Chondrocyte (in vitro differentiated cells): ENCODE data around the gene KLHL15. TPM values are rescaled to one million over a fixed set of nuclear protein-coding genes. Genes with fewer than 3 reads are reported as not detected.
A peak's percentile ranks its signal among the peaks of the same experiment; 100 is the strongest.

Source experiments
- DNase-seq: peaks from one replicate; pipeline ENCODE4 v3.0.0; 2021; ENCODE audit warnings: mixed read lengths, low spot score
- H3K27ac Mint-ChIP-seq: one replicate; pipeline ENCODE4 v1.8.0; 2021; ENCODE audit warnings: mild to moderate bottlenecking, moderate library complexity, mixed read lengths; ENCODE audit not compliant: unreplicated experiment
- H3K27me3 Mint-ChIP-seq: 2 replicates; pipeline ENCODE4 v1.8.0; 2021; ENCODE audit warnings: low read depth, mixed read lengths
- H3K36me3 Mint-ChIP-seq: 2 replicates; pipeline ENCODE4 v1.8.0; 2021; ENCODE audit warnings: low read depth, mixed read lengths
- H3K4me1 Mint-ChIP-seq: 2 replicates; pipeline ENCODE4 v1.8.0; 2021; ENCODE audit warnings: low read depth, mild to moderate bottlenecking, mixed read lengths
- H3K4me3 Mint-ChIP-seq: one replicate; pipeline ENCODE4 v1.8.0; 2021; ENCODE audit warnings: mild to moderate bottlenecking, moderate library complexity, mixed read lengths; ENCODE audit not compliant: unreplicated experiment
- H3K9me3 Mint-ChIP-seq: 2 replicates; pipeline ENCODE4 v1.8.0; 2021; ENCODE audit warnings: low read depth, mixed read lengths
- CTCF ChIP-seq: fragments of 200-600 bp; sonication (generic); IDR thresholded peaks from 2 replicates; pipeline ENCODE4 v1.5.0; 2021; ENCODE audit warnings: antibody characterized with exemption, mild to moderate bottlenecking, moderate library complexity
- total RNA-seq: library from RNA; stranded (reverse); gene quantifications from 3 replicates; pipeline ENCODE4 v1.2.1, GENCODE V29; 2021

KLHL15 gene
- total RNA-seq, 1 donor from 2014 or later = 13.9 TPM

DNA sequence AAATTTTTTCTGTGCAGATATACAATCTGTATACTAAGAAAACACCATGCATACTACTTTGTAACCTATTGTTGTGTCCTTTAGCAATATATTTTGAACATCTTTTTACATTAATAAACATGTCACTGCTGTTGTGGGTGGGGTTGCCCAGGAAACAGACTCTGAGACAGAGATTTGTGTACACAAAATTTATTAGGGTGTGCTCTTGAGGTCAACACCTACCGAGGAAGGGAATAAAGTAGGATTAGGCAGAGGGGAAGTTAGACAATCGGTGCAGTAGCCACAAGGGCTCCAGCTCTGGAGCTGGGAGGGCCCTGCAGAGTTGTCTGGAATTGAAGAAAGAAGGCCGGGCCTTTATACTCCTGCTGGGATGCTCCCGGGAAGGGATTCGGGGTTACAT, 62.8 kb downstream of the KLHL15 start:
- Mint-ChIP-seq H3K4me1 (no peaks in the 10 kb centered on the region), H3K27ac (no peak overlapping the region)
- no peak for DNase-seq

GRCh38 chrX:23959781-23960180, 67.2 kb downstream of the KLHL15 start:
- DNase-seq = no peak
- TF ChIP-seq CTCF = no peak
- no peaks in the 10 kb centered on the region for H3K27me3 Mint-ChIP-seq
- no peaks in the 10 kb centered on the region for H3K4me1 Mint-ChIP-seq
- H3K27ac Mint-ChIP-seq = no peak overlapping the region
- H3K4me3 Mint-ChIP-seq = no peak overlapping the region
- no peaks in the 10 kb centered on the region for H3K36me3 Mint-ChIP-seq
- no peaks in the 10 kb centered on the region for H3K9me3 Mint-ChIP-seq

More for the DNA sequence above, 62.8 kb downstream of the KLHL15 start:
- Mint-ChIP-seq H3K9me3 (no peaks in the 10 kb centered on the region), H3K36me3 (no peaks in the 10 kb centered on the region), H3K27me3 (no peaks in the 10 kb centered on the region), H3K4me3 (no peak overlapping the region)
- TF ChIP-seq CTCF = no peak

GRCh38 chrX:23954396-23954795, 72.6 kb downstream of the KLHL15 start:
- no peak for DNase-seq
- Mint-ChIP-seq H3K27ac (no peak overlapping the region), H3K36me3 (no peaks in the 10 kb centered on the region), H3K4me1 (peaks cover 11% of the 10 kb centered on the region), H3K9me3 (no peaks in the 10 kb centered on the region), H3K4me3 (no peak overlapping the region), H3K27me3 (no peaks in the 10 kb centered on the region)
- TF ChIP-seq CTCF = no peak

DNA sequence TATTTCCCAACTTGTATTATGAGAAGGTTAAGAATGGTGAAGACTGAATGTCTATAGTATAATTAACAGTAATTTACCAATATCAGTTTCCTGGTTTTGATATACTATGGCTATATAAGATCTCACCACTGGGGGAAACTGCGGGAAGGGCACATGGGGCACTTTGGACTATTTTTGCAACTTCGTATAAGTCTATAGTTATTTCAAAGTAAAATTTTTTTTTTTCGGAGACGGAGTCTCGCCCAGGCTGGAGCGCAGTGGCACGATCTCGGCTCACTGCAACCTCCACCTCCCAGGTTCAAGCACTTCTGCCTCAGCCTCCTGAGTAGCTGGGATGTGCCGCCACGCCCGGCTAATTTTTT, 73.1 kb downstream of the KLHL15 start:
- DNase-seq = no peak
- Mint-ChIP-seq H3K27ac (no peak overlapping the region), H3K4me1 (peaks cover 11% of the 10 kb centered on the region), H3K27me3 (no peaks in the 10 kb centered on the region), H3K9me3 (no peaks in the 10 kb centered on the region), H3K36me3 (no peaks in the 10 kb centered on the region), H3K4me3 (no peak overlapping the region)
- TF ChIP-seq CTCF = no peak

- Mint-ChIP-seq H3K36me3 (no peaks in the 10 kb centered on the region), H3K27me3 (no peaks in the 10 kb centered on the region), H3K27ac (peak overlapping the region; percentile 46), H3K4me1 (peaks cover 11% of the 10 kb centered on the region), H3K9me3 (no peaks in the 10 kb centered on the region), H3K4me3 (peak overlapping the region; percentile 56)
- TF ChIP-seq CTCF = no peak
- no peak for DNase-seq
Measured at GRCh38 chrX:23952984-23953907, 73.7 kb downstream of the KLHL15 start.
